GM23248 (cell line): ENCODE results near the gene ERC2. TPM values are rescaled to one million over a fixed set of nuclear protein-coding genes. Genes with fewer than 3 reads are reported as not detected.

Experiments
- DNase-seq: peaks from one replicate; pipeline ENCODE4 v3.0.0-alpha.2; 2015
- H2AFZ ChIP-seq: fragments of 200-600 bp; sonication (generic); 2 replicates; pipeline ENCODE4 v1.6.1; 2016; ENCODE audit warnings: antibody characterized with exemption
- H3F3A ChIP-seq: fragments of 200-600 bp; sonication (generic); 2 replicates; pipeline ENCODE4 v1.6.1; 2016; ENCODE audit warnings: mild to moderate bottlenecking, antibody characterized with exemption, mixed run types; ENCODE audit not compliant: insufficient read depth
- H3K27ac ChIP-seq: fragments of 200-600 bp; sonication (generic); 2 replicates; pipeline ENCODE4 v1.5.1; 2016; ENCODE audit warnings: mild to moderate bottlenecking
- H3K27me3 ChIP-seq: fragments of 200-600 bp; sonication (generic); replicated peaks from 2 replicates; pipeline ENCODE4 v1.6.1; 2016; ENCODE audit warnings: mild to moderate bottlenecking; ENCODE audit not compliant: insufficient read depth
- H3K36me3 ChIP-seq: fragments of 200-600 bp; sonication (generic); 2 replicates; pipeline ENCODE4 v1.6.1; 2016; ENCODE audit warnings: low read depth, mild to moderate bottlenecking
- H3K4me1 ChIP-seq: fragments of 200-600 bp; sonication (generic); 2 replicates; pipeline ENCODE4 v1.6.1; 2016; ENCODE audit warnings: mild to moderate bottlenecking; ENCODE audit not compliant: insufficient read depth
- H3K4me2 ChIP-seq: fragments of 200-600 bp; sonication (generic); one replicate; pipeline ENCODE4 v1.6.1; 2016; ENCODE audit warnings: mild to moderate bottlenecking; ENCODE audit not compliant: unreplicated experiment
- H3K4me3 ChIP-seq: fragments of 200-600 bp; sonication (generic); 2 replicates; pipeline ENCODE4 v1.5.1; 2016; ENCODE audit warnings: mild to moderate bottlenecking
- H3K79me2 ChIP-seq: fragments of 200-600 bp; sonication (generic); 2 replicates; pipeline ENCODE4 v1.6.1; 2016; ENCODE audit warnings: mild to moderate bottlenecking; ENCODE audit not compliant: insufficient read depth
- H3K9ac ChIP-seq: fragments of 200-600 bp; sonication (generic); 2 replicates; pipeline ENCODE4 v1.6.1; 2016; ENCODE audit warnings: mild to moderate bottlenecking
- H3K9me2 ChIP-seq: fragments of 200-600 bp; sonication (generic); 2 replicates; pipeline ENCODE4 v1.6.1; 2016; ENCODE audit warnings: mixed run types, mild to moderate bottlenecking, moderate library complexity; ENCODE audit not compliant: insufficient read depth
- H3K9me3 ChIP-seq: fragments of 200-600 bp; sonication (generic); one replicate; pipeline ENCODE4 v1.6.1; 2017; ENCODE audit warnings: low read depth
- H4K20me1 ChIP-seq: fragments of 200-600 bp; sonication (generic); 2 replicates; pipeline ENCODE4 v1.6.0; 2016; ENCODE audit not compliant: insufficient read depth
- EZH2 ChIP-seq: fragments of 200-600 bp; sonication (generic); IDR thresholded peaks from 2 replicates; pipeline ENCODE4 v1.6.1; 2018; ENCODE audit warnings: antibody characterized with exemption, mild to moderate bottlenecking; ENCODE audit not compliant: insufficient read depth, poor library complexity, severe bottlenecking
- EZH2phosphoT487 ChIP-seq: fragments of 200-600 bp; sonication (generic); IDR thresholded peaks from 2 replicates; pipeline ENCODE4 v1.6.1; 2018; ENCODE audit warnings: antibody characterized with exemption, moderate library complexity, mild to moderate bottlenecking, low read depth; ENCODE audit not compliant: insufficient read depth
- WGBS, 2 experiments: methylation state at CpG; one replicate each; pipeline ENCODE4 v1.1.6; 2015 to 2017; ENCODE audit warnings: low lambda C conversion rate in 2 of 2, low coverage in 1 of 2; ENCODE audit errors: missing lambda C conversion rate in 2 of 2; 5-methylcytosine and 5-hydroxymethylcytosine counted together
- in situ Hi-C: fragments of 300-500 bp; cut with MboI; formaldehyde crosslinking; loops from 2 replicates; pipeline ENCODE4 v1.15.0; 2020
- polyA plus RNA-seq: library from polyadenylated mRNA; unstranded; fragments of >200 nt; fragmentation: Nextera tagmentation; extraction: Ambion mirVana; gene quantifications from 2 replicates; pipeline ENCODE4 v1.2.1, GENCODE V29; 2016
- total RNA-seq: library from RNA; depleted of rRNA; stranded (reverse); fragments of >200 nt; shearing (Covaris generic); gene quantifications from 2 replicates; pipeline ENCODE4 v1.2.3, GENCODE V29; 2014

The ERC2 gene
- total and polyA plus RNA-seq, 2 experiments from 2014 or later = not detected

DNA sequence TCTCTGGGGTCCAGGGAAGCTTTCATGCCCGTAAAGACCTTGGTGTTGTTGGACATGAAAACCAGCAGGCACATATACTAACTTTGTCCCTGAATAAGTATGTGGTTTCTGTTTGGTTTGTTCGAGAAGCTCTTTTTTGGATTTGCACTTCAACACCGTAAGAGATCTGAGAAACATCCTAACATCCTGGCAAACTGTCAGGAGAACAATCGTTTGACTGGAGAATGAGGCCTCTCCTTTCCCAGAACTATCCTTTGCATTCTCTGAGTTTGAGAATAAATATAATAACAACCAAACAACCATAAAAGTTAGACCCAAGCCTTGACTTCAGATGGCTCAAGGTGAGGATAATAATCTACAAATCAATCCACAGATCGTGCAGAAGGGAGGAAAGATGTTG lies 750.8 kb downstream of the ERC2 start:
- H3K27me3 ChIP-seq = no peaks in the 10 kb centered on the region

DNA sequence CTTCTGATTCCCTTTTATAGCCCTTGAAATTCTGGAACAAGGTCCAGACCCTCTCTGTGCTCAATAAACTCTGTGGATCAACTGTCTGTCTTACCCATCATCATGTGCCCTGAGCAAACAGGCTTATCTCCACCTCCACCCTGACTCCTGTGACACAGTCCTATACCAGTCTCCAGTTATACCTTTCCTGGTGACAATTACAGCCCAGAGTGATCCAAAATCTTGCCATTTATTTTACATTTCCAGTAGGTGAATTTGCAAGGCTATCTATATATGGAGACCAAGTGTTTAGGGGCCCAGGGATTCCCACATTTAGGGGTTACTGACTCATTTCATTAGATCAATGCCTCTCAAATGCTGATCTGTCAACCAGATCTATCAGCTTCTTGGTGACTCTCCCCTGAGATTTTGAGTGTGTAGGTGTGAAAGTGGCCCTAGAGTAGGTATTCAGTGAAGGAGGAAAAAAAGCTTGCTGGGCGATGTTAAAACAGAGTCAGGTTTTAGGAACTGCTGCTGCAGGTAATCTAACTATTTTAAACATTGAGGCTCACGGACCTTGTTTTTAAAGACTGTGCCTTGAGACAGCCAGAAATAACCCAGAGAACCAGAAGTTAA lies 751.5 kb downstream of the ERC2 start:
- H3K9me3 ChIP-seq = no peaks in the 10 kb centered on the region
- no peak overlapping the region for H3K9ac ChIP-seq
- no peak for DNase-seq
- no peaks in the 10 kb centered on the region for H3K9me2 ChIP-seq
- H3K79me2 ChIP-seq = no peaks in the 10 kb centered on the region
- no peaks in the 10 kb centered on the region for H3K27me3 ChIP-seq
- TF ChIP-seq EZH2 = no peak
- TF ChIP-seq EZH2phosphoT487 = no peak
- H4K20me1 ChIP-seq = no peaks in the 10 kb centered on the region
- H3F3A ChIP-seq = peaks cover 15% of the 10 kb centered on the region; the same call in 1 of the 2 replicates
- in situ Hi-C loops = no loop called here
- WGBS, 2 experiments = 86 to 89% methylated on average over 2 of the region's 2 CpGs
- no peak overlapping the region for H2AFZ ChIP-seq
- no peaks in the 10 kb centered on the region for H3K36me3 ChIP-seq
- H3K4me2 ChIP-seq = no peak overlapping the region
- H3K4me3 ChIP-seq = no peak overlapping the region
- H3K4me1 ChIP-seq = peaks cover 24% of the 10 kb centered on the region
- no peak overlapping the region for H3K27ac ChIP-seq

More for the DNA sequence above, 750.8 kb downstream of the ERC2 start:
- no peak for DNase-seq
- peaks cover 15% of the 10 kb centered on the region; the same call in 1 of the 2 replicates for H3F3A ChIP-seq
- H2AFZ ChIP-seq = no peak overlapping the region
- TF ChIP-seq EZH2phosphoT487 (no peak), EZH2 (no peak)
- no peaks in the 10 kb centered on the region for H4K20me1 ChIP-seq
- in situ Hi-C loops = no loop called here
- H3K9me2 ChIP-seq = no peaks in the 10 kb centered on the region
- H3K9me3 ChIP-seq = no peaks in the 10 kb centered on the region
- H3K79me2 ChIP-seq = no peaks in the 10 kb centered on the region
- peaks cover 27% of the 10 kb centered on the region for H3K4me1 ChIP-seq
- H3K4me3 ChIP-seq = no peak overlapping the region
- H3K4me2 ChIP-seq = no peak overlapping the region
- H3K9ac ChIP-seq = no peak overlapping the region
- WGBS, 2 experiments = 53% methylated on average over 5 of the region's 5 CpGs
- no peaks in the 10 kb centered on the region for H3K36me3 ChIP-seq
- no peak overlapping the region for H3K27ac ChIP-seq

DNA sequence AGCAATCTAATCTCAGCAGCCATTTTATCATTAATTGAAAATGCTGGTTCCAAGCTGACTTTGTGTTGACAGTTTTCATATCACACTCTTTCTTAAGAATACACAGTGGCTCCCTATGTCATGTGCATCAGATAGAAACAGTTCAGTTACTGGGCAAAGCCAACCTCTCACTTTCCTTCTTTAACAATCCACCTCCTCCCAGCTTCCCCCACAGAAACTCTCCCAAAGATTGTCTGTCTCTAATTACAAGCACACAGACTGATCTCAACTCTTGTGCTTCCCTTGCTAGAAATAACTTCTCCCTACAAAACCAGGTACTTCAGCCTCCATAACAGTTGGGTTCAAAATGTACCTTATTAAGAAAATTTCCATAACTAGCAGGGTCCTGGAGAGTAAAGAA lies 752.2 kb downstream of the ERC2 start:
- H3K4me1 ChIP-seq = peaks cover 21% of the 10 kb centered on the region
- no peak overlapping the region for H3K4me3 ChIP-seq
- in situ Hi-C loops = no loop called here
- DNase-seq = no peak
- no peaks in the 10 kb centered on the region for H3K79me2 ChIP-seq
- no peaks in the 10 kb centered on the region for H4K20me1 ChIP-seq
- H3K27ac ChIP-seq = no peak overlapping the region
- H3K9me2 ChIP-seq = no peaks in the 10 kb centered on the region
- H3K9ac ChIP-seq = no peak overlapping the region
- H3F3A ChIP-seq = peaks cover 15% of the 10 kb centered on the region; the same call in 1 of the 2 replicates
- no peak overlapping the region for H2AFZ ChIP-seq
- TF ChIP-seq EZH2phosphoT487 (no peak), EZH2 (no peak)
- H3K36me3 ChIP-seq = no peaks in the 10 kb centered on the region
- H3K27me3 ChIP-seq = no peaks in the 10 kb centered on the region
- no peaks in the 10 kb centered on the region for H3K9me3 ChIP-seq
- no peak overlapping the region for H3K4me2 ChIP-seq

DNA sequence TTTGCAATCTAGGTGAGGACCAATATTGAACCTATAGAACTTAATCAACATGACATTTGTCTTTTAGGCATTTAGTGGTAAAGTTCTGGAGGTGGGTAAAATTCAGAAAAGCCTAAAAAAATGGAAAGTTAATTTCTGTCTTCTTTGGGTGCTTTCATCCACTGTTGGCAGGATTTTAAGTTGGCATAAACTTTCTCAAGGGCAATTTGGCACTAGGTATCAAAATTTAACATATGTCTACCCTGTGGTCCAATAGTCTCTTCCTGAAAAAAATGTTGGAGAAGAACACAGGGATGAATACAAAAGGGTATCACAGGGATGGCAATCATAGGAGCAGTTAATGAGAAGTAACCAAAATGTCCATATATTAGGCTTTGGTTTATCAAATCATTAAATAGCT lies 754.2 kb downstream of the ERC2 start:
- no peak overlapping the region for H3K27ac ChIP-seq
- in situ Hi-C loops = no loop called here

DNA sequence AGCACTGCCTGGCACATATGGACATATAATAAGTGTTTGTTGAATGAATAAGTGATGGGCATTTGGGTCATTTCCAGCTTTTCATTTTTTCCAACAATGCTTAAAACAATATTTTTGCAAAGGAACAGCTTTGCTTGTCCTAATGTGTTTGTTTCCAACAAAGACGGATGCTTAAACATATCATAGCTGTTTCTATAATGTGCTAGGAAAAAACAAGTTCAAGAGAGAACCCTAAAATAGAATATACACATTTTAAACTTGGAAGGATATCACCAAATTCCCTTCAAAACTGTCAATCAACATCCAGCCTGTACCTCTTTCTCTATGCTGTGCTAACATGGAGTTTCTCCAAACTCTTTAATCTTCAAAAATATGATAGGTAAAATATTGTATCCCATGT lies 756.6 kb downstream of the ERC2 start:
- Histone ChIP-seq H3K9me3 (no peaks in the 10 kb centered on the region), H3F3A (no peaks in the 10 kb centered on the region), H3K79me2 (no peaks in the 10 kb centered on the region), H2AFZ (no peak overlapping the region), H3K4me2 (no peak overlapping the region), H3K27ac (no peak overlapping the region), H4K20me1 (no peaks in the 10 kb centered on the region), H3K27me3 (no peaks in the 10 kb centered on the region), H3K4me1 (no peaks in the 10 kb centered on the region), H3K9me2 (no peaks in the 10 kb centered on the region), H3K36me3 (no peaks in the 10 kb centered on the region), H3K4me3 (no peak overlapping the region), H3K9ac (no peak overlapping the region)
- WGBS, 2 experiments = 53 to 66% methylated on average over 1 of the region's 1 CpG
- no peak for DNase-seq
- in situ Hi-C loops = no loop called here
- TF ChIP-seq EZH2phosphoT487 (no peak), EZH2 (no peak)

More for the DNA sequence above, 754.2 kb downstream of the ERC2 start:
- Histone ChIP-seq H3K9me3 (no peaks in the 10 kb centered on the region), H3K9ac (no peak overlapping the region), H2AFZ (no peak overlapping the region), H3K4me3 (no peak overlapping the region), H3K4me2 (no peak overlapping the region), H3K27me3 (no peaks in the 10 kb centered on the region), H3K9me2 (no peaks in the 10 kb centered on the region), H3K79me2 (no peaks in the 10 kb centered on the region), H4K20me1 (no peaks in the 10 kb centered on the region), H3F3A (peaks cover 13% of the 10 kb centered on the region; the same call in 1 of the 2 replicates), H3K36me3 (no peaks in the 10 kb centered on the region), H3K4me1 (peaks cover 14% of the 10 kb centered on the region)
- TF ChIP-seq EZH2 (no peak), EZH2phosphoT487 (no peak)
- no peak for DNase-seq
